WTC11 (cell line): ENCODE results near the gene SEBOX. TPM values are rescaled to one million over a fixed set of nuclear protein-coding genes. Genes with fewer than 3 reads are reported as not detected.

Source experiments
- ATAC-seq: fragments of 200-7000 bp; cut with Tn5 transposase; 2 replicates; pipeline ENCODE4 v1.10.0; 2021; ENCODE audit warnings: mild to moderate bottlenecking, moderate library complexity
- CTCF ChIA-PET: fragments of 300-600 bp; sonication (Branson Sonifier 250); formaldehyde crosslinking; loops from one replicate; lab custom pipeline; 2021; ENCODE audit warnings: antibody characterized with exemption; lab: Charles Lee
- POLR2A ChIA-PET: fragments of 350-600 bp; sonication (Branson Sonifier 250); formaldehyde crosslinking; loops from one replicate; lab custom pipeline; 2021; ENCODE audit warnings: antibody characterized with exemption; lab: Charles Lee
- DNase-seq: peaks from one replicate; pipeline ENCODE4 v3.0.0; 2021; ENCODE audit warnings: low spot score
- H3K27ac Mint-ChIP-seq: 2 replicates; pipeline ENCODE4 v1.8.0; 2021; ENCODE audit warnings: mixed read lengths
- H3K27me3 Mint-ChIP-seq: 2 replicates; pipeline ENCODE4 v1.8.0; 2021; ENCODE audit warnings: low read depth, mild to moderate bottlenecking, moderate library complexity, mixed read lengths
- H3K36me3 Mint-ChIP-seq: 2 replicates; pipeline ENCODE4 v1.8.0; 2021; ENCODE audit warnings: mixed read lengths
- H3K4me1 Mint-ChIP-seq: 2 replicates; pipeline ENCODE4 v1.8.0; 2022; ENCODE audit warnings: mixed read lengths
- H3K4me3 Mint-ChIP-seq: 2 replicates; pipeline ENCODE4 v1.8.0; 2021; ENCODE audit warnings: mild to moderate bottlenecking, moderate library complexity, mixed read lengths
- H3K9me3 Mint-ChIP-seq: 2 replicates; pipeline ENCODE4 v1.8.0; 2021; ENCODE audit warnings: mixed read lengths
- AFF4 ChIP-seq: sonication (generic); formaldehyde crosslinking; IDR thresholded peaks from 2 replicates; pipeline ENCODE4 v1.8.1; 2023; ENCODE audit warnings: mild to moderate bottlenecking, missing genetic modification reagents, borderline replicate concordance
- AR ChIP-seq: fragments of 250-450 bp; sonication (Bioruptor Pico); IDR thresholded peaks from 2 replicates; pipeline ENCODE4 v1.9.0; 2021; ENCODE audit warnings: mild to moderate bottlenecking
- CTCF ChIP-seq: fragments of 200-600 bp; IDR thresholded peaks from 2 replicates; pipeline ENCODE4 v1.8.0; 2022; ENCODE audit warnings: antibody characterized with exemption
- FOXK1 ChIP-seq: sonication (generic); formaldehyde crosslinking; IDR thresholded peaks from 2 replicates; pipeline ENCODE4 v1.8.0; 2022; ENCODE audit warnings: mild to moderate bottlenecking, moderate library complexity, missing genetic modification reagents
- FOXP1 ChIP-seq: sonication (generic); formaldehyde crosslinking; IDR thresholded peaks from 2 replicates; pipeline ENCODE4 v1.8.0; 2022; ENCODE audit warnings: missing genetic modification reagents, mild to moderate bottlenecking, moderate library complexity, borderline replicate concordance
- FOXP4 ChIP-seq: sonication (generic); formaldehyde crosslinking; IDR thresholded peaks from 2 replicates; pipeline ENCODE4 v1.8.0; 2022; ENCODE audit warnings: mild to moderate bottlenecking, missing genetic modification reagents
- HMGA2 ChIP-seq: fragments of 250-450 bp; sonication (Bioruptor Pico); IDR thresholded peaks from 2 replicates; pipeline ENCODE4 v1.4.0; 2021; ENCODE audit warnings: mild to moderate bottlenecking, moderate library complexity
- HMGXB4 ChIP-seq: sonication (generic); formaldehyde crosslinking; IDR thresholded peaks from 2 replicates; pipeline ENCODE4 v1.8.1; 2023; ENCODE audit warnings: mild to moderate bottlenecking, moderate library complexity, missing genetic modification reagents
- MXD4 ChIP-seq: fragments of 250-450 bp; sonication (Bioruptor Pico); IDR thresholded peaks from 2 replicates; pipeline ENCODE4 v1.8.0; 2021; ENCODE audit warnings: mild to moderate bottlenecking, moderate library complexity, borderline replicate concordance
- RELA ChIP-seq: sonication (generic); formaldehyde crosslinking; IDR thresholded peaks from 2 replicates; pipeline ENCODE4 v1.8.1; 2022; ENCODE audit warnings: missing genetic modification reagents, mild to moderate bottlenecking, borderline replicate concordance
- SMAD3 ChIP-seq: sonication (generic); formaldehyde crosslinking; IDR thresholded peaks from 2 replicates; pipeline ENCODE4 v1.8.0; 2022; ENCODE audit warnings: missing genetic modification reagents, mild to moderate bottlenecking, borderline replicate concordance
- TP53 ChIP-seq: sonication (generic); formaldehyde crosslinking; IDR thresholded peaks from 2 replicates; pipeline ENCODE4 v1.8.1; 2023; ENCODE audit warnings: mild to moderate bottlenecking, missing genetic modification reagents
- ZBTB21 ChIP-seq: sonication (generic); formaldehyde crosslinking; IDR thresholded peaks from 2 replicates; pipeline ENCODE4 v1.8.1; 2023; ENCODE audit warnings: mild to moderate bottlenecking, missing genetic modification reagents, borderline replicate concordance
- ZBTB43 ChIP-seq: sonication (generic); formaldehyde crosslinking; IDR thresholded peaks from 2 replicates; pipeline ENCODE4 v1.8.1; 2023; ENCODE audit warnings: mild to moderate bottlenecking, missing genetic modification reagents
- ZNF121 ChIP-seq: sonication (generic); formaldehyde crosslinking; IDR thresholded peaks from 2 replicates; pipeline ENCODE4 v1.8.0; 2023; ENCODE audit warnings: missing genetic modification reagents
- total RNA-seq: library from RNA; stranded (reverse); gene quantifications from 3 replicates; pipeline ENCODE4 v1.2.3, GENCODE V29; 2021
- TF ChIP-seq, protein P1 (sequence below): sonication (generic); formaldehyde crosslinking; IDR thresholded peaks from 2 replicates; pipeline ENCODE4 v1.8.1; 2023; ENCODE audit warnings: mild to moderate bottlenecking, missing genetic modification reagents, moderate library complexity
- TF ChIP-seq, protein P2 (sequence below): sonication (generic); formaldehyde crosslinking; IDR thresholded peaks from 2 replicates; pipeline ENCODE4 v1.8.0; 2022; ENCODE audit warnings: mild to moderate bottlenecking, missing genetic modification reagents

Gene SEBOX
- total RNA-seq, 1 experiment from 2014 or later: not detected

DNA sequence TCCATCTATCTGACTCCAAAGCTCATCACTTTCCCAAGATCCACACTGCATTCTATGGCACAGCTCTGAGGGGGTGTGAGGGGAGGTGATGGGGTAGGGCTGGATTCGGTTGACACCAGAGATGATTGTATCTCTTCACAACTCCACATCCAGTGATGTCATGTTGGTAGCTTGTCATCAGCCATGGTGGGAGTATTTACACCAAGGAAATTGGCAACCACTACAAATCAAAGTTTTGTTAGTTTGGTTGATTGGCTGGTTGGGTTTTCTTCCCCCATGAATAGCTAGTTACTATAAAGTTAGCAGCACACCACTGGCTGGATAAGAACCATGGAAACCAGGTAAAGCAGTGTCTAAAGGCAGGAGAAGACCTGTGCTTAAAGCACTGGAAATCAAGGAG lies 26.0 kb upstream of the SEBOX start:
- H3K27ac Mint-ChIP-seq: no peak overlapping the region
- peaks cover 22% of the 10 kb centered on the region for H3K27me3 Mint-ChIP-seq
- POLR2A ChIA-PET: no interaction called here
- peaks cover 10% of the 10 kb centered on the region for H3K36me3 Mint-ChIP-seq
- DNase-seq: no peak
- H3K4me1 Mint-ChIP-seq: peaks cover 9% of the 10 kb centered on the region
- CTCF ChIA-PET: interaction anchor here (0.6 to 1.1 kb wide), 2 partner anchors 8 to 26 kb away, joined by 3 to 5 read pairs; no protein-coding TSS in a partner anchor
- H3K9me3 Mint-ChIP-seq: no peaks in the 10 kb centered on the region
- TF ChIP-seq HMGXB4 (CRISPR knock-in tag): no peak
- no peak for TF ChIP-seq FOXP1 (CRISPR knock-in tag)
- no peak for TF ChIP-seq FOXK1 (CRISPR knock-in tag)
- no peak for TF ChIP-seq CTCF
- no peak for TF ChIP-seq ZNF121 (CRISPR knock-in tag)
- no peak for TF ChIP-seq AFF4 (CRISPR knock-in tag)
- no peak for TF ChIP-seq TP53
- TF ChIP-seq SMAD3 (CRISPR knock-in tag): no peak
- TF ChIP-seq, protein P1, sequence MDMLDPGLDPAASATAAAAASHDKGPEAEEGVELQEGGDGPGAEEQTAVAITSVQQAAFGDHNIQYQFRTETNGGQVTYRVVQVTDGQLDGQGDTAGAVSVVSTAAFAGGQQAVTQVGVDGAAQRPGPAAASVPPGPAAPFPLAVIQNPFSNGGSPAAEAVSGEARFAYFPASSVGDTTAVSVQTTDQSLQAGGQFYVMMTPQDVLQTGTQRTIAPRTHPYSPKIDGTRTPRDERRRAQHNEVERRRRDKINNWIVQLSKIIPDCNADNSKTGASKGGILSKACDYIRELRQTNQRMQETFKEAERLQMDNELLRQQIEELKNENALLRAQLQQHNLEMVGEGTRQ (CRISPR knock-in tag): no peak
- TF ChIP-seq AR (CRISPR knock-in tag): no peak
- TF ChIP-seq ZBTB21: no peak
- TF ChIP-seq RELA: no peak
- TF ChIP-seq, protein P2, sequence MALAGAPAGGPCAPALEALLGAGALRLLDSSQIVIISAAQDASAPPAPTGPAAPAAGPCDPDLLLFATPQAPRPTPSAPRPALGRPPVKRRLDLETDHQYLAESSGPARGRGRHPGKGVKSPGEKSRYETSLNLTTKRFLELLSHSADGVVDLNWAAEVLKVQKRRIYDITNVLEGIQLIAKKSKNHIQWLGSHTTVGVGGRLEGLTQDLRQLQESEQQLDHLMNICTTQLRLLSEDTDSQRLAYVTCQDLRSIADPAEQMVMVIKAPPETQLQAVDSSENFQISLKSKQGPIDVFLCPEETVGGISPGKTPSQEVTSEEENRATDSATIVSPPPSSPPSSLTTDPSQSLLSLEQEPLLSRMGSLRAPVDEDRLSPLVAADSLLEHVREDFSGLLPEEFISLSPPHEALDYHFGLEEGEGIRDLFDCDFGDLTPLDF (CRISPR knock-in tag): no peak
- no peak for TF ChIP-seq HMGA2 (CRISPR knock-in tag)
- TF ChIP-seq ZBTB43 (CRISPR knock-in tag): no peak
- TF ChIP-seq MXD4 (CRISPR knock-in tag): no peak
- no peak for TF ChIP-seq FOXP4 (CRISPR knock-in tag)
- ATAC-seq: no peak
- no peak overlapping the region for H3K4me3 Mint-ChIP-seq
